T47D (cell line): ENCODE data around the gene ATP6V0B.

ENCODE experiments used
- DNase-seq, 2 experiments: peaks; one replicate each; pipeline versions ENCODE4 v3.0.0 to v3.0.0-alpha.2; 2011 to 2012; ENCODE audit warnings: low read depth in 1 of 2, low spot score in 1 of 2
- JUND ChIP-seq: IDR thresholded peaks from 2 replicates; pipeline ENCODE4 v1.6.1; 2012; ENCODE audit warnings: low read depth
- in situ Hi-C: cut with HindIII; loops from 2 replicates; pipeline ENCODE4 v1.10.0; 2016; ENCODE audit warnings: low sequenced_read_pairs, low pct_unique_long_range_greater_than_20kb

Gene ATP6V0B

DNA sequence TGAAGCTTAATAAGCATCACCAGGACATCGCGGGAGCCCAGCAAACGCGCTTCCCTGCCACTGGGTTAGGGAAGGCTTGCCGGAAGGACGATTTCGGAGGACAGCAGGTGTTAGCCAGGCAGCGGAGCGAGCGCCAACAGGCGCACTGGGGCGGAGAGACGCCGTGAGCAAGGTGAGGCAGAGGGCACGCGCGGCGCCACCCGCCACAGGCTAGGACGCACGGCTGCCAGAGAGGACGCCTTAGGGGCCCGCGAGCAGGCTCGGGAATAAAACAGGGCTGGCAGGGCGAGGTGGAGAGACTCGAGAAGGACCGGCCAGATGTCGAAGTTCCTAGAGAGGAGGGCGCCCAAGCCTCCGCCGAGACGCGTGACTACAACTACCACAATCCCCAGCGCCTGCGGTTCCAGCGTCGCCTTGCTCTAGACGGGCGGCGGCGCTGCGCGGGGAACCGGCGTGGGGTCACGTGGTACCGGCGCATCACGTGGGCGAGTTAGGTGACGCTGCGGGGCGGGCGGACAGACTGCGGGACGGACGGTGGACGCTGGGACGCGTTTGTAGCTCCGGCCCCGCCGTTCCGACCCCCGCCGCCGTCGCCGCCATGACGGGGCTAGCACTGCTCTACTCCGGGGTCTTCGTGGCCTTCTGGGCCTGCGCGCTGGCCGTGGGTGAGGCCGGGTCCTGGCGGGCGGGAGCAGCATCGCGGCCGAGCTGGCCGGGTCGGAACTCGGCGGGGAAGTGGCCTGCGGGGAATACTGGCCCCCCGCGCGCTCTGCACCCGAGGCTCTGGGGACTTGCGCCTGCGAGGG, at the start of gene ATP6V0B:
Gene ATP6V0B, plus strand, starts transcription at position 518 of the 806 bp plus-strand sequence. Its CDS starts 81 bp downstream, at position 599.
- TF ChIP-seq JUND = no peak
- in situ Hi-C loops = no loop called here

DNA sequence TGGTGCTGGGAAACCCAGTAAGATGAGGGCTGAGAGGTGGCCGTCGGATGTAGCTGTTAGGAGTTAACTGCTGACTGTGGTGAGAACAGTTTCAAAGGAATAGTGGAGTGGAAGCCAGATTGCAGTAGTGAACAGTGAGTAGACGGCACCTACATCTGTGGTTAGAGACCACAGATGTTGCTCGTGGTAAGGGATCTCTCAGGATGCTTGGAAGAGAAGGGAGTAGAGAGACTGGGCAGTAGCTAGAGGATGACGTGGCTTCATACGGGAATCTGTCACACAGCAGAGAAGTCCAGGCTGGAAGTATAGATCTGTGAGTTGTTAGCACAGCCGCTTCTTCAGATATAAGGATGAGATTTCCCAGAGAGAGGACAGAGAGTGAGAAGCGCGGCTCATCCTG, 48.9 kb upstream of the ATP6V0B start:
- TF ChIP-seq JUND = no peak
- in situ Hi-C loops = no loop called here
- no peak for DNase-seq

More for the DNA sequence above, at the start of gene ATP6V0B:
- peak; percentile 88 to 94 for DNase-seq

DNA sequence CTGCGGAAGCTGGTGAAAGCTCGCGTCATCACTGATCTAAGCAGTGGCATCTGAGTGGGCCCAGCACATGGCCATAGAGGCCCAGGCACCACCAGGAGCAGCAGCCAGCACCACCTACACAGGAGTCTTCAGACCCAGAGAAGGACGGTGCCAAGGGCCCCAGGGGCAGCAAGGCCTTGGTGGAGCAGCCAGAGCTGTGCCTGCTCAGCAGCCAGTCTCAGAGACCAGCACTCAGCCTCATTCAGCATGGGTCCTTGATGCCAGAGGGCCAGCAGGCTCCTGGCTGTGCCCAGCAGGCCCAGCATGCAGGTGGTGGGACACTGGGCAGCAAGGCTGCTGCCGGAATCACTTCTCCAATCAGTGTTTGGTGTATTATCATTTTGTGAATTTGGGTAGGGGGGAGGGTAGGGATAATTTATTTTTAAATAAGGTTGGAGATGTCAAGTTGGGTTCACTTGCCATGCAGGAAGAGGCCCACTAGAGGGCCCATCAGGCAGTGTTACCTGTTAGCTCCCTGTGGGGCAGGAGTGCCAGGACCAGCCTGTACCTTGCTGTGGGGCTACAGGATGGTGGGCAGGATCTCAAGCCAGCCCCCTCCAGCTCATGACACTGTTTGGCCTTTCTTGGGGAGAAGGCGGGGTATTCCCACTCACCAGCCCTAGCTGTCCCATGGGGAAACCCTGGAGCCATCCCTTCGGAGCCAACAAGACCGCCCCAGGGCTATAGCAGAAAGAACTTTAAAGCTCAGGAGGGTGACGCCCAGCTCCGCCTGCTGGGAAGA, 44.4 kb upstream of the ATP6V0B start:
- TF ChIP-seq JUND = no peak
- in situ Hi-C loops = no loop called here
- DNase-seq = peak; percentile 31 to 49

- TF ChIP-seq JUND = no peak
- DNase-seq = no peak
- in situ Hi-C loops = no loop called here
These were observed 43.8 kb upstream of the ATP6V0B start for GRCh38 chr1:43930949-43931275.

DNA sequence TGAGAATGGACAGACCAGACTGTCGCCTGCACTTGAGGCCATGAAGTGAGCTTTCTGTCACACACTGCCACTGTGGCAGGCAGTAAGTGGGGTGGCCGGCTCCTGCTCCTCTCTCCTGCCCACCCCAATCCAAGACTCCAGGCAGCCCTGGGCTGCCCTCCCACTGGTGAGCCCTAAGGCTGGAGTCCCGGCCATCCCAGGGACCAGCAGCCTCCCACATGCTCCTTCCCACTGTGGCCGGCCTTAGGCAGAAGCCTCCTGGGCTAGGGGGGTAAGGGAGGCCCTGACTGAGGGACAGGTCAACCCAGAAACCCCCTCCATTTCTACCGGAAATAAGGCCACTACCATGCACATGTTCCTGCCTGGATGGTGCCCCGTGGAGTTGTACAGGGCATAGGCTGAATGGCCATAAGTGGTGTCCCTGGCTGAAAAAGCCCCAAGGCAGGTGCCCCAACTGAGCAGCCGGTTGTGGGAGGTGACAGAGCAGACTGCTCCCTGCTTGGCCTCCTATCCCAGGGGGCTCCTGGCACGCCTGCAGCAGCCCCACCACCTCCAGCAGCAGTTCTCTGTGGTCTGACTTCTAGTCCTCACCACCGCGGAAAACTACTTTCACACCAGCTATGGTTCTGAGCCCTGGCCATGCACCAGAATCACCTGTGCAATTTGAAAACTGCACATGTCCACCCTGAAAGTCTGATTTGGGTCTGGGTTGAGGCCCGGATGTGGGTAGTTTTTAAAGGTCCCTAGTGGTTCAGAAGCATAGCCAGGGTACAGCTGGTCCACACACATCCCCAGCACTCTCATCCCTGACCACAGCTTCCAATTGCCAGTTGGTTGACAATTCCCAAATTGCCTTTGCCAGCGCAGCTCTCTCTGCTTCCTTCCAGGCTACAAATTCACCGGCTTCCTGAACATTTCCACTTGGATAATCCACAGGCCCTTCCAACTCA, 42.8 kb upstream of the ATP6V0B start:
- no peak for TF ChIP-seq JUND
- DNase-seq = no peak
- in situ Hi-C loops = no loop called here

DNA sequence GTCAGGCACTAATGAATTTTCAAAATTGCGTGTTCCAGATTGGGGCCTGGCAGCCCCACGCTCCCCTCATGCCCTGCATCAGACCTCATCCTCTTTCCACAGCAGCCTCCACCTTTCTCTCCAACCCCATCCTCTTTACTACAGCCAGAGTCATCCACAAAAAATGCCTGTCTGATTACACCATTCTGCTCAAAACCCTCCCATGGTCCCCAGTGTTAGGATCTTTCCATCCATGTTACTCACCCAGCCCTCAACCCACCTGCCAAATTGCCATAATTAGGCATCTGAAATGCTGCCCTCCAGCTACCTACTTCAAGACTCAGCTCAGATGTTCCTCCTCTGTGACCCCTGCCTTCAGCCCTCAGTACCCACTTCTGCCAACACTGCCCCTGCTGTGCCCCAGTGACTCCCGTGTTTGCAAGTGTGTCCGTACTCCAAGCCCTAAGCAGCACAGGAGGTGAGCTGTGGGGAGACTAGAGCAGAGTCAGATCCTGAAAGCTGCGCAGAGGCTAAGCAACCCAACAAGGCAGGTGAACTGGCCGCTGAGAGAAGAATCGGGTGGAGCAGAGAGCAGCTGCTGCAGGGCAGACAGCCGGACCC, 41.9 kb upstream of the ATP6V0B start:
- in situ Hi-C loops = no loop called here
- peak; percentile 19 to 49 for DNase-seq
- no peak for TF ChIP-seq JUND

- no peak for TF ChIP-seq JUND
- in situ Hi-C loops = no loop called here
- DNase-seq = peak; percentile 55 to 60
These were observed 41.2 kb upstream of the ATP6V0B start, which contains the start of gene ARTN for GRCh38 chr1:43933386-43934100. Gene ARTN, plus strand, starts transcription at chr1:43933801. Its CDS starts 1,856 bp downstream, at chr1:43935657.

DNA sequence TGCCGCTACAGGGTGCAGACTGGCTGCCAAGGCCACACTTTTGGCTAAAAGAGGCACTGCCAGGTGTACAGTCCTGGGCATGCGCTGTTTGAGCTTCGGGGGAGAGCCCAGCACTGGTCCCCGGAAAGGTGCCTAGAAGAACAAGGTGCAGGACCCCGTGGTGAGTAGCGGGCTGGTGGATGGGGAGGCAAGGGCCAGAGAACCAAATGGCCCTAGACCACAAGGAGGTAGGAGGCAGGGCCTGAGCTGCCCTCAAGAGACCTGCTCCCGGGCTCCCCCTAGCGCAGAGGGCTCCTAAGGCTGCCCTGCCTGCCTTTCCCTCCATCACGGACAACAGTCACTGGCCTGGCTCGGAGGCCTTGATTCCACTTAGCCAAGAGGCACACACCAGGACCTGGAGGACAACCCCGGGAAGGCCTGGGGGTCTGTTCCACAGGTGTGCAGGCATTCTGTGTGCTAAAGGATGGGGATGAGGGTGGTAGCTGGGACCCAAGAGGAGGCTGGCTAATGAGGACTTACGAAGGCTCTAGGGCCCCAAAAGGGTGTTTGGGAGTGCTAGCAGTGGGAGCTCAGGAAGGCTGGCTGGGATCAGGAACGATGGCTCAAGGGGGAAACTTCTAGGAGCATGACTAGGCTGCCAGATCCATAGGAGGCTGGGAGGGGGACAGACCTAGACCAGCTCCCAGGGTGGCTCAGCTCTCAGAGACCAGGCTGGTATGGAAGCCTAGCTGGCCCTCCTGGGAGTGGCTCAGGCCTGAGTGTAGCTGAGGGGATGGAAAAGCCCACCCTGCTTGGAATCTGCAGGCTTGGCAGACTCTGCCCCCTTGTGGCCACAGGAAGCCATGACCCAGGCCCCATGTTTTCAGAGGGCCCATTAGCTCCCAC, 40.4 kb upstream of the ATP6V0B start:
- peak; percentile 55 to 74 for DNase-seq
- no peak for TF ChIP-seq JUND
- in situ Hi-C loops = no loop called here

DNA sequence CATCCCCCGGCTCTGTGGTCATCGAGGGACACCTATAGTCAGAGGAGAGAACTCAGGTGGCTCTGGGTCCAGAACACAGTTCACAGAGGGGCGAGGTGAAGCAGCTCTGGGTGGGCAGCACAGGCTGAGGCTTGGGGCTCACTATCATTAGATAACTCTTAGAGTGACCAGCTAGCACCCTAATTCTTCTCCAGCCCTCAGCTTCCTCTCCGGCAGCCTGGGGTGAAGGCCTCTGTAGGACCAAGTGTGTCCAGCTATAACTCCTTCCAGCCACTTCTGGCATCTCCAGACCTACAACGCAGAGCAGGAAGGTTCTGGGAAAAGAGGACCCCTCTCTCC, 39.8 kb upstream of the ATP6V0B start:
- in situ Hi-C loops = no loop called here
- DNase-seq = no peak
- no peak for TF ChIP-seq JUND

DNA sequence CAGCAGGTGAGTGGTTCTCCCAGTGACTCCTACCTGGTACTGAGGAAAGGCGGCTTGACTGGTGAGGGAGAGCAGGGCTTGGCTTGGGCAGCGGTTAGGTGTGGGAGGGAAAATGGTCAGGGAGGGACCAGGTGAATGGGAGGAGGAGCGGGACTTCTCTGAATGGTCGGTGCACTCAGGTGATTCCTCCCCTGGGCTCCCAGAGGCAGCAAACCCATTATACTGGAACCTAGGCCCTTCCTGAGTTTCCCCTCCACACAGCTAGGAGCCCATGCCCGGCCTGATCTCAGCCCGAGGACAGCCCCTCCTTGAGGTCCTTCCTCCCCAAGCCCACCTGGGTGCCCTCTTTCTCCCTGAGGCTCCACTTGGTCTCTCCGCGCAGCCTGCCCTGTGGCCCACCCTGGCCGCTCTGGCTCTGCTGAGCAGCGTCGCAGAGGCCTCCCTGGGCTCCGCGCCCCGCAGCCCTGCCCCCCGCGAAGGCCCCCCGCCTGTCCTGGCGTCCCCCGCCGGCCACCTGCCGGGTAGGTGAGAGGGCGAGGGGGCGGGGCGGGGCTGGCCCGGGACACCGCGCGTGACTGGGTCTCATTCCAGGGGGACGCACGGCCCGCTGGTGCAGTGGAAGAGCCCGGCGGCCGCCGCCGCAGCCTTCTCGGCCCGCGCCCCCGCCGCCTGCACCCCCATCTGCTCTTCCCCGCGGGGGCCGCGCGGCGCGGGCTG, 38.9 kb upstream of the ATP6V0B start:
- in situ Hi-C loops = no loop called here
- no peak for TF ChIP-seq JUND
- peak; percentile 92 to 95 for DNase-seq
